HEK293 (cell line): Measurements from ENCODE around the gene ATG101.

Experiments used
- CTCF ChIA-PET: fragments of 350-600 bp; formaldehyde crosslinking; extraction: SDS; loops from one replicate; lab custom pipeline; 2021; ENCODE audit warnings: antibody characterized with exemption; lab: Yijun Ruan, JAX
- POLR2A ChIA-PET: fragments of 300-600 bp; formaldehyde crosslinking; extraction: SDS; loops from one replicate; lab custom pipeline; 2020; ENCODE audit warnings: antibody characterized with exemption, inconsistent platforms; lab: Yijun Ruan, JAX
- H3K27ac ChIP-seq: fragments of 200-500 bp; sonication (Bioruptor generic); 2 replicates; pipeline ENCODE4 v1.5.1; 2014; ENCODE audit warnings: low read depth, low read length, control low read depth, inconsistent platforms; ENCODE audit errors: extremely low read depth
- H3K36me3 ChIP-seq, 2 experiments: fragments of 200-500 bp in 1 of 2; sonication (Bioruptor generic) in 1 of 2; 1 replicate in 1 of 2; 2 replicates in 1 of 2; pipeline ENCODE4 v1.5.1; 2014 to 2017; ENCODE audit warnings: inconsistent platforms in 2 of 2, low read length in 2 of 2; ENCODE audit not compliant: control insufficient read depth in 2 of 2, insufficient read depth in 1 of 2
- H3K4me1 ChIP-seq: fragments of 200-500 bp; sonication (Bioruptor generic); 2 replicates; pipeline ENCODE4 v1.5.1; 2014; ENCODE audit warnings: mild to moderate bottlenecking, low read length, inconsistent platforms; ENCODE audit not compliant: control insufficient read depth, insufficient read depth
- H3K4me3 ChIP-seq: 2 replicates; pipeline ENCODE4 v1.5.1; 2011; ENCODE audit warnings: low read depth, mild to moderate bottlenecking, control low read depth, low read length, moderate library complexity
- H3K9me3 ChIP-seq: fragments of 200-500 bp; sonication (Bioruptor generic); 2 replicates; pipeline ENCODE4 v1.5.1; 2014; ENCODE audit warnings: low read depth, low read length, inconsistent platforms; ENCODE audit not compliant: control insufficient read depth, insufficient read depth
- EGR2 ChIP-seq: fragments of 450-650 bp; formaldehyde crosslinking; IDR thresholded peaks from 2 replicates; pipeline ENCODE4 v1.5.1; 2016; ENCODE audit warnings: low read depth, missing biosample characterization, missing genetic modification characterization
- GLI4 ChIP-seq: fragments of 450-650 bp; formaldehyde crosslinking; IDR thresholded peaks from 2 replicates; pipeline ENCODE4 v1.5.1; 2016; ENCODE audit warnings: missing biosample characterization, missing genetic modification characterization
- GLIS2 ChIP-seq: fragments of 450-650 bp; formaldehyde crosslinking; IDR thresholded peaks from 2 replicates; pipeline ENCODE4 v1.5.1; 2016; ENCODE audit warnings: missing biosample characterization, missing genetic modification characterization
- KLF16 ChIP-seq: fragments of 450-650 bp; formaldehyde crosslinking; IDR thresholded peaks from 2 replicates; pipeline ENCODE4 v1.5.1; 2017; ENCODE audit warnings: missing biosample characterization, missing genetic modification characterization
- MYNN ChIP-seq: fragments of 450-650 bp; formaldehyde crosslinking; IDR thresholded peaks from 2 replicates; pipeline ENCODE4 v1.5.1; 2016; ENCODE audit warnings: missing biosample characterization, missing genetic modification characterization, borderline replicate concordance
- SCRT1 ChIP-seq: fragments of 450-650 bp; formaldehyde crosslinking; IDR thresholded peaks from 2 replicates; pipeline ENCODE4 v1.5.1; 2016; ENCODE audit warnings: missing biosample characterization, missing genetic modification characterization, borderline replicate concordance
- SCRT2 ChIP-seq: fragments of 450-650 bp; formaldehyde crosslinking; IDR thresholded peaks from 2 replicates; pipeline ENCODE4 v1.5.1; 2016; ENCODE audit warnings: missing biosample characterization, missing genetic modification characterization
- SP2 ChIP-seq: fragments of 450-650 bp; formaldehyde crosslinking; IDR thresholded peaks from 2 replicates; pipeline ENCODE4 v1.5.1; 2016; ENCODE audit warnings: missing biosample characterization, missing genetic modification characterization
- TCF7L2 ChIP-seq: IDR thresholded peaks from 2 replicates; pipeline ENCODE4 v1.6.1; 2011; ENCODE audit warnings: low read depth, mild to moderate bottlenecking, inconsistent platforms, low read length, moderate library complexity, borderline replicate concordance
- ZEB2 ChIP-seq: fragments of 450-650 bp; formaldehyde crosslinking; IDR thresholded peaks from 2 replicates; pipeline ENCODE4 v1.5.1; 2016; ENCODE audit warnings: missing biosample characterization, missing genetic modification characterization
- ZNF223 ChIP-seq: fragments of 450-650 bp; formaldehyde crosslinking; IDR thresholded peaks from 2 replicates; pipeline ENCODE4 v1.5.1; 2016; ENCODE audit warnings: missing biosample characterization, missing genetic modification characterization
- ZNF266 ChIP-seq: fragments of 450-650 bp; formaldehyde crosslinking; IDR thresholded peaks from 2 replicates; pipeline ENCODE4 v1.5.1; 2016; ENCODE audit warnings: missing biosample characterization, missing genetic modification characterization, low read depth
- ZNF335 ChIP-seq: fragments of 450-650 bp; formaldehyde crosslinking; conservative IDR thresholded peaks from 2 replicates; pipeline ENCODE4 v1.5.1; 2016; ENCODE audit warnings: missing biosample characterization, missing genetic modification characterization
- ZNF341 ChIP-seq: fragments of 450-650 bp; formaldehyde crosslinking; IDR thresholded peaks from 2 replicates; pipeline ENCODE4; 2016; ENCODE audit warnings: low read depth, missing biosample characterization, missing genetic modification characterization
- ZNF350 ChIP-seq: fragments of 450-650 bp; formaldehyde crosslinking; IDR thresholded peaks from 2 replicates; pipeline ENCODE4 v1.5.0; 2017; ENCODE audit warnings: missing biosample characterization, mild to moderate bottlenecking, missing genetic modification characterization
- ZNF366 ChIP-seq: fragments of 450-650 bp; formaldehyde crosslinking; conservative IDR thresholded peaks from 2 replicates; pipeline ENCODE4 v1.5.1; 2016; ENCODE audit warnings: missing biosample characterization, missing genetic modification characterization
- ZNF394 ChIP-seq: fragments of 450-650 bp; formaldehyde crosslinking; IDR thresholded peaks from 2 replicates; pipeline ENCODE4 v1.5.1; 2016; ENCODE audit warnings: missing biosample characterization, missing genetic modification characterization, mild to moderate bottlenecking, moderate library complexity, borderline replicate concordance
- ZNF426 ChIP-seq: fragments of 450-650 bp; formaldehyde crosslinking; IDR thresholded peaks from 2 replicates; pipeline ENCODE4 v1.5.1; 2017; ENCODE audit warnings: missing biosample characterization, missing genetic modification characterization, mild to moderate bottlenecking, inconsistent platforms, moderate library complexity
- ZNF433 ChIP-seq: fragments of 450-650 bp; formaldehyde crosslinking; IDR thresholded peaks from 2 replicates; pipeline ENCODE4 v1.5.1; 2016; ENCODE audit warnings: missing biosample characterization, missing genetic modification characterization, low read depth
- ZNF501 ChIP-seq: fragments of 450-650 bp; formaldehyde crosslinking; IDR thresholded peaks from 2 replicates; pipeline ENCODE4 v1.5.1; 2016; ENCODE audit warnings: missing biosample characterization, missing genetic modification characterization
- ZNF514 ChIP-seq: fragments of 450-650 bp; formaldehyde crosslinking; IDR thresholded peaks from 2 replicates; pipeline ENCODE4 v1.5.1; 2016; ENCODE audit warnings: missing biosample characterization, missing genetic modification characterization
- ZNF521 ChIP-seq: fragments of 450-650 bp; formaldehyde crosslinking; IDR thresholded peaks from 2 replicates; pipeline ENCODE4 v1.5.1; 2017; ENCODE audit warnings: missing biosample characterization, mild to moderate bottlenecking, missing genetic modification characterization
- ZNF585B ChIP-seq: fragments of 450-650 bp; formaldehyde crosslinking; IDR thresholded peaks from 2 replicates; pipeline ENCODE4 v1.5.1; 2016; ENCODE audit warnings: missing biosample characterization, missing genetic modification characterization
- ZNF629 ChIP-seq: fragments of 450-650 bp; formaldehyde crosslinking; IDR thresholded peaks from 2 replicates; pipeline ENCODE4 v1.5.1; 2017; ENCODE audit warnings: missing biosample characterization, missing genetic modification characterization
- ZNF707 ChIP-seq: fragments of 450-650 bp; formaldehyde crosslinking; IDR thresholded peaks from 2 replicates; pipeline ENCODE4 v1.5.1; 2016; ENCODE audit warnings: missing biosample characterization, missing genetic modification characterization
- TF ChIP-seq, protein P1 (sequence below): fragments of 450-650 bp; formaldehyde crosslinking; IDR thresholded peaks from 2 replicates; pipeline ENCODE4 v1.5.1; 2016; ENCODE audit warnings: missing biosample characterization, missing genetic modification characterization
- TF ChIP-seq, protein P2 (sequence below): fragments of 450-650 bp; formaldehyde crosslinking; IDR thresholded peaks from 2 replicates; pipeline ENCODE4 v1.5.1; 2016; ENCODE audit warnings: missing biosample characterization, missing genetic modification characterization
- TF ChIP-seq, protein P3 (sequence below): fragments of 450-650 bp; formaldehyde crosslinking; IDR thresholded peaks from 2 replicates; pipeline ENCODE4 v1.5.1; 2017; ENCODE audit warnings: missing biosample characterization, missing genetic modification characterization
- TF ChIP-seq, protein P4 (sequence below): fragments of 450-650 bp; formaldehyde crosslinking; IDR thresholded peaks from 2 replicates; pipeline ENCODE4 v1.5.1; 2016; ENCODE audit warnings: missing biosample characterization, missing genetic modification characterization

The ATG101 gene

DNA sequence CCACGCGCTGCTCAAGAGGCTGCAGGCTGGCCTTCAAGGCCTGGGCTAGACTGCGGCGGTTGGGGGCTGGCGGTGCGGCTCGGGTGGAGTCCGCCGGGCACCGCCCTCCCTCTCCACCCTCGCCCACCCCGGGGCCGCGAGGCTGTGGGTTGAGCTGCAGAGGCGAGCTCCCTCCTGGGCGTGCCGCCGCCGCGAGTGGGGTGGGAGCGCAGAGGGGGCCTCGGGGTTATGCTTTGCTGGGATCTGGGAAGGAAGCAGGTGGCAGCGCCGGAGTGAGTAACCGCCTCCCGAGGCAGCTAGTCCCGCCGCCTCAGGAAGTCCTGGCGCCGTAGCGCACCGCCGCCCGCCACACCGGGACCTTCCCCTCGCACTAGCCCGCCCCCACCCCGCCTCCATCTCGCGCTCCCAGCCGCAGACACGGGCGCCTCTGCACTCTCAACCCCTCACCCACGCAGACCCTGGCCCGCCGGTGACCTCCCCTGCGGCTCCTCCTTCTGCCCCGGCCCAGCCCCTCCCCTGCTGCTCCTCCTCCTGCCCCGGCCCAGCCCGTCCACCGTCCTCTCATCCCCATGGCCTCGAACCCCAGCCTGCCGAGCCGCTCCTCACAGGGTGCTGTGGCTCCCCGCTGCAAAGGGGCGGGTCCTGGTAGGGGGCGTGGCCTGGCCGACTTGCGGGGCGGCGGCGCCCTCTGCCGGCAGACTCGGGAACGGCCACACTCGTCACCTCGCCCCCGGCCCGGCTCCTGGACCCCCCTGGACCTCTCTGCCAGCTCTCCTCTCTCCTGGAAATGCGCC, 46.4 kb upstream of the ATG101 start (continued):
- TF ChIP-seq, protein P1, sequence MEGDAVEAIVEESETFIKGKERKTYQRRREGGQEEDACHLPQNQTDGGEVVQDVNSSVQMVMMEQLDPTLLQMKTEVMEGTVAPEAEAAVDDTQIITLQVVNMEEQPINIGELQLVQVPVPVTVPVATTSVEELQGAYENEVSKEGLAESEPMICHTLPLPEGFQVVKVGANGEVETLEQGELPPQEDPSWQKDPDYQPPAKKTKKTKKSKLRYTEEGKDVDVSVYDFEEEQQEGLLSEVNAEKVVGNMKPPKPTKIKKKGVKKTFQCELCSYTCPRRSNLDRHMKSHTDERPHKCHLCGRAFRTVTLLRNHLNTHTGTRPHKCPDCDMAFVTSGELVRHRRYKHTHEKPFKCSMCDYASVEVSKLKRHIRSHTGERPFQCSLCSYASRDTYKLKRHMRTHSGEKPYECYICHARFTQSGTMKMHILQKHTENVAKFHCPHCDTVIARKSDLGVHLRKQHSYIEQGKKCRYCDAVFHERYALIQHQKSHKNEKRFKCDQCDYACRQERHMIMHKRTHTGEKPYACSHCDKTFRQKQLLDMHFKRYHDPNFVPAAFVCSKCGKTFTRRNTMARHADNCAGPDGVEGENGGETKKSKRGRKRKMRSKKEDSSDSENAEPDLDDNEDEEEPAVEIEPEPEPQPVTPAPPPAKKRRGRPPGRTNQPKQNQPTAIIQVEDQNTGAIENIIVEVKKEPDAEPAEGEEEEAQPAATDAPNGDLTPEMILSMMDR (tag by site-specific recombination): peak; percentile 98
- TF ChIP-seq ZNF426: no peak
- TF ChIP-seq, protein P2, sequence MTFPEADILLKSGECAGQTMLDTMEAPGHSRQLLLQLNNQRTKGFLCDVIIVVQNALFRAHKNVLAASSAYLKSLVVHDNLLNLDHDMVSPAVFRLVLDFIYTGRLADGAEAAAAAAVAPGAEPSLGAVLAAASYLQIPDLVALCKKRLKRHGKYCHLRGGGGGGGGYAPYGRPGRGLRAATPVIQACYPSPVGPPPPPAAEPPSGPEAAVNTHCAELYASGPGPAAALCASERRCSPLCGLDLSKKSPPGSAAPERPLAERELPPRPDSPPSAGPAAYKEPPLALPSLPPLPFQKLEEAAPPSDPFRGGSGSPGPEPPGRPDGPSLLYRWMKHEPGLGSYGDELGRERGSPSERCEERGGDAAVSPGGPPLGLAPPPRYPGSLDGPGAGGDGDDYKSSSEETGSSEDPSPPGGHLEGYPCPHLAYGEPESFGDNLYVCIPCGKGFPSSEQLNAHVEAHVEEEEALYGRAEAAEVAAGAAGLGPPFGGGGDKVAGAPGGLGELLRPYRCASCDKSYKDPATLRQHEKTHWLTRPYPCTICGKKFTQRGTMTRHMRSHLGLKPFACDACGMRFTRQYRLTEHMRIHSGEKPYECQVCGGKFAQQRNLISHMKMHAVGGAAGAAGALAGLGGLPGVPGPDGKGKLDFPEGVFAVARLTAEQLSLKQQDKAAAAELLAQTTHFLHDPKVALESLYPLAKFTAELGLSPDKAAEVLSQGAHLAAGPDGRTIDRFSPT: 0 out of 2 replicates have a peak, but pooled peaks have one; percentile 27
- TF ChIP-seq ZNF707 (tag by site-specific recombination): no peak
- no peak for TF ChIP-seq ZNF266 (tag by site-specific recombination)
- TF ChIP-seq SP2 (tag by site-specific recombination): peak; percentile 91
- 0 out of 2 replicates have a peak, but pooled peaks have one; percentile 13 for TF ChIP-seq SCRT2
- peak; percentile 19; the same call in 1 of the 2 replicates for TF ChIP-seq ZNF629 (tag by site-specific recombination)
- TF ChIP-seq ZNF350 (tag by site-specific recombination): no peak
- TF ChIP-seq, protein P3, sequence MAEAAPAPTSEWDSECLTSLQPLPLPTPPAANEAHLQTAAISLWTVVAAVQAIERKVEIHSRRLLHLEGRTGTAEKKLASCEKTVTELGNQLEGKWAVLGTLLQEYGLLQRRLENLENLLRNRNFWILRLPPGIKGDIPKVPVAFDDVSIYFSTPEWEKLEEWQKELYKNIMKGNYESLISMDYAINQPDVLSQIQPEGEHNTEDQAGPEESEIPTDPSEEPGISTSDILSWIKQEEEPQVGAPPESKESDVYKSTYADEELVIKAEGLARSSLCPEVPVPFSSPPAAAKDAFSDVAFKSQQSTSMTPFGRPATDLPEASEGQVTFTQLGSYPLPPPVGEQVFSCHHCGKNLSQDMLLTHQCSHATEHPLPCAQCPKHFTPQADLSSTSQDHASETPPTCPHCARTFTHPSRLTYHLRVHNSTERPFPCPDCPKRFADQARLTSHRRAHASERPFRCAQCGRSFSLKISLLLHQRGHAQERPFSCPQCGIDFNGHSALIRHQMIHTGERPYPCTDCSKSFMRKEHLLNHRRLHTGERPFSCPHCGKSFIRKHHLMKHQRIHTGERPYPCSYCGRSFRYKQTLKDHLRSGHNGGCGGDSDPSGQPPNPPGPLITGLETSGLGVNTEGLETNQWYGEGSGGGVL (tag by site-specific recombination): peak; percentile 57
- TF ChIP-seq, protein P4, sequence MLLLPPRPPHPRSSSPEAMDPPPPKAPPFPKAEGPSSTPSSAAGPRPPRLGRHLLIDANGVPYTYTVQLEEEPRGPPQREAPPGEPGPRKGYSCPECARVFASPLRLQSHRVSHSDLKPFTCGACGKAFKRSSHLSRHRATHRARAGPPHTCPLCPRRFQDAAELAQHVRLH (tag by site-specific recombination): no peak
- peak; percentile 72; the same call in 1 of the 2 replicates for TF ChIP-seq ZNF394
- TF ChIP-seq ZNF514: no peak
- TF ChIP-seq GLIS2: peak; percentile 94
- TF ChIP-seq EGR2: peak; percentile 94
- no peak for TF ChIP-seq ZNF585B (tag by site-specific recombination)
- TF ChIP-seq ZNF341 (tag by site-specific recombination): 0 out of 2 replicates have a peak, but pooled peaks have one; percentile 13
- no peak for TF ChIP-seq ZNF366 (tag by site-specific recombination)
- peak; percentile 97 for TF ChIP-seq KLF16
- TF ChIP-seq SCRT1 (tag by site-specific recombination): no peak
- TF ChIP-seq, all 188 proteins: peak for 47

DNA sequence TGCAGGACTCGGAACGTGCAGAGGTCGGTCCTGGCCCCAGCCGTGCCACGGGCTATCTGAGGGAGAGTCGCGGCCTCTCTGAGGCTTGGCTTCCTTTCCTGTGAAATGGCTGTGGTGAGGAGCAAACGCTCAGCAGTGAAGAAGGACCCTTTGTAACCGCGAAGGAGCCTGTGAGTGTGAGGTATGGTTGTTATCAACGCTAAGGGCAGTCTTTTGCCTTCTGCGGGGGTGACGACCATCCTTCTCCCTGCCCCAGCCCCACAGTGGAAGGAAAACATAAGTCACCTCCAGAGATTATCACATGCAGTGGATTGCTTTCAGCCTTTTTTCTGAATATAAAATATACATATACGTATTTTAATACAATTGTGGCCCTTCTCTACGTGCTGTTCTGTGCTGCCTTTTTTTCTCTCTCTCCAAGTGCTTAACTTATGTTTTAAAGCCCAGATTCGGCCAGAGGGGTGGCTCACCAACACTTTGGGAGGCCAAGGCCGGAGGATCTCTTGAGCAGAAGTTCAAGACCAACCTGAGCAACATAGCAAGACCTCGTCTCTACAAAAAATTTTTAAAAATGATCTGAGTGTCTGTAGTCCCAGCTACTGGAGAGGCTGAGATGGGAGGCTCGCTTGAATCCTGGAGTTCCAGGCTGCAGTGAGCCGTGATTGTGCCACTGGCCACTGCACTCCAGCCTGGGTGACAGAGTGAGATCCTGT, 45.6 kb upstream of the ATG101 start:
- peaks cover 2% of the 10 kb centered on the region for H3K4me1 ChIP-seq
- no peak overlapping the region for H3K27ac ChIP-seq
- H3K36me3 ChIP-seq: no peaks in the 10 kb centered on the region
- peak overlapping the region; percentile 48 for H3K4me3 ChIP-seq
- no peaks in the 10 kb centered on the region for H3K9me3 ChIP-seq
- CTCF ChIA-PET: interaction anchor here (0.5 to 16.1 kb wide), 33 partner anchors 8 to 683 kb away, joined by 3 to 794 read pairs (median 8); partner anchors contain the start of genes ATG101, SMIM41 and TAMALIN
- POLR2A ChIA-PET: interaction anchor here (0.9 to 2.6 kb wide), 2 partner anchors 20 to 21 kb away, joined by 4 to 11 read pairs; no protein-coding TSS in a partner anchor
- TF ChIP-seq ZNF433 (tag by site-specific recombination) (no peak), ZNF223 (0 out of 2 replicates have a peak, but pooled peaks have one; percentile 56), ZNF514 (no peak), TCF7L2 (no peak), MYNN (tag by site-specific recombination) (no peak), ZNF501 (peak; percentile 3; the same call in 1 of the 2 replicates), ZNF335 (tag by site-specific recombination) (peak; percentile 82), GLI4 (tag by site-specific recombination) (no peak), ZEB2 (tag by site-specific recombination) (no peak), ZNF521 (no peak), GLIS2 (no peak)
- TF ChIP-seq, all 188 proteins: peak for 3
